Skeletal muscle satellite cell (primary cell): ENCODE data around the gene DOCK3.

ENCODE experiments used
- H3K27me3 ChIP-seq: 2 replicates; pipeline ENCODE4 v1.7.0; 2013; ENCODE audit warnings: low read length; ENCODE audit not compliant: control insufficient read depth, insufficient read depth
- H3K36me3 ChIP-seq: 2 replicates; pipeline ENCODE4 v1.7.0; 2013; ENCODE audit warnings: mild to moderate bottlenecking, control low read depth, low read length; ENCODE audit not compliant: insufficient read depth
- H3K4me1 ChIP-seq: 2 replicates; pipeline ENCODE4 v1.7.0; 2013; ENCODE audit warnings: low read length; ENCODE audit not compliant: control insufficient read depth, insufficient read depth
- H3K4me2 ChIP-seq: 2 replicates; pipeline ENCODE4 v1.7.0; 2013; ENCODE audit warnings: mild to moderate bottlenecking, low read length
- H3K4me3 ChIP-seq: 2 replicates; pipeline ENCODE4 v1.7.0; 2013; ENCODE audit warnings: low read length
- H3K9ac ChIP-seq: 2 replicates; pipeline ENCODE4 v1.7.0; 2013; ENCODE audit warnings: mild to moderate bottlenecking, low read depth, low read length, moderate library complexity
- H3K9me3 ChIP-seq: replicated peaks from 2 replicates; pipeline ENCODE4 v1.7.0; 2013; ENCODE audit warnings: mild to moderate bottlenecking, control low read depth, low read length

DOCK3 gene

DNA sequence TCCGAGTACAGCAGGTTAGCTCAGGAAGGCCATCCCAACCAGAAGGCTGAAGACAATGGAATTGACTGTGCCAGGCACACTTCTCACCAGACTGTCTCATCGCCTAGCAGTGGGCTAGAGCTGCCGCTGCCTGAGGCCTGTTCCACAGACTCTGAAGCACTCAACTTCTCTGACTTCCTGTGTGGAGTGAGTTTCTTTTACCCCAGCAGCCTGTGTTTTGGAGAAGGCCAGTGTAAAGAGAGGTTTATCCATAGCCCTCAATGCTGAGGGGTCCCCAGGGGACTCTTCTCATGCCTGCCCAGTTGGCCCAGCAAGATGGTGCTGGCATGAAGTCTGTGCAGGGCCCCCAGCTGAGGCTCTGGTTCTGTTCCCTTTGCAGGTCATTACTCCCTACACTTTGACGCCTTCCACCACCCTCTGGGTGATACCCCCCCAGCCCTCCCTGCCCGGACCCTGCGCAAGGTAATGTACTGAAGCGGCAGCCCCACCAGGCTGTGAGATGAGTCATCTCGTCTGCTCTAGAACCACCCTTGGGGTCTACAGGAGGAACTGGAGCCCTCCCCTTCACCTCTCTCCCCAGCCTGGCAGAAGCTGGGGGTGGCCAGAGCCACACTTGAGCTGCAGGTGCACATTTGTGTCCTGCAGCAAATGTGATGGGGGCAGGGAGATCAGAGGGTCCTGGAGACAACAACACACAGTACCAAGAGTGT is 705.2 kb downstream of the DOCK3 start:
- Histone ChIP-seq H3K36me3 (no peaks in the 10 kb centered on the region), H3K4me1 (peaks cover 8% of the 10 kb centered on the region), H3K9me3 (no peaks in the 10 kb centered on the region), H3K27me3 (no peaks in the 10 kb centered on the region), H3K4me3 (no peak overlapping the region), H3K4me2 (no peak overlapping the region), H3K9ac (no peak overlapping the region)

DNA sequence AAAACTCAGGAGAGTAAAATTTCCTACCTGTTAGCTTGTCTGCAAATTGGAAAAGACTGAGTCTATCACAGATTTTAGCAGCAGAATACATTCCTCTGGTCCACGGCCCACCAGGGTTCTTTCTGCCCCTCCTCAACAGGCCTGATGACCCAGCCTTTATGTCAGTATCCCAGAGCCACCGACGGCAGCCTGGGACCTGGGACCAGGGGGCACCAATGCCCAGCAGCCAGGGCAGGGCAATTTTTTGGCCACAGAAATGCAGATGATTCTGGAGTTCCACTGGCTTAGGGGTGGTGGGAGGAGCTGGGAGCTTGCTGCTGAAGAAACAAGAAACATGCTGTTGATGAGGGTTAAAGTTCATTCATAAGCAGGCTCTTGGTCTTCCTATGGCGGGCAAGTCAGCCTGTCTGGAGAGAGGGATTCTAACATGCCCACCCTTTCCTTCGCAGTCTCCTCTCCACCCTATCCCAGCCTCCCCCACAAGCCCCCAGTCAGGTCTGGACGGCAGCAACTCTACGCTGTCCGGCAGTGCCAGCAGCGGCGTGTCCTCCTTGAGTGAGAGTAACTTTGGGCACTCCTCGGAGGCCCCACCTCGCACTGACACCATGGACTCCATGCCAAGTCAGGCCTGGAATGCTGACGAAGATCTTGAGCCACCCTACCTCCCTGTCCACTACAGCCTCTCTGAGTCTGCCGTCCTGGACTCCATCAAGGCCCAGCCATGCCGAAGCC is 706.0 kb downstream of the DOCK3 start:
- H3K9ac ChIP-seq: no peak overlapping the region
- no peaks in the 10 kb centered on the region for H3K36me3 ChIP-seq
- no peak overlapping the region for H3K4me2 ChIP-seq
- H3K4me1 ChIP-seq: peaks cover 8% of the 10 kb centered on the region
- H3K27me3 ChIP-seq: no peaks in the 10 kb centered on the region
- no peaks in the 10 kb centered on the region for H3K9me3 ChIP-seq
- H3K4me3 ChIP-seq: no peak overlapping the region

DNA sequence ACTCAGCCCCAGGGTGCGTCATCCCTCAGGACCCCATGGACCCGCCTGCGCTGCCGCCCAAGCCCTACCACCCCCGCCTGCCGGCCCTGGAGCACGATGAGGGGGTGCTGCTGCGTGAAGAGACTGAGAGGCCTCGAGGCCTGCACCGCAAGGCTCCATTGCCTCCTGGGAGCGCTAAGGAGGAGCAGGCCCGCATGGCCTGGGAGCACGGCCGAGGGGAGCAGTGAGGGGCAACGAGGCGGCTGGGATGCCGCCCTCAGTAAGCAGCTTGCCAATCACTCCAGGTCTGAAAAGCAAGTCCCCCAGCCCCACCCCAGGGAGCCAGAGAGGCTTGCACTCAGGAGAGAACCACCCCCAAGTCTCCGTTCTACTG is 706.6 kb downstream of the DOCK3 start:
- H3K4me2 ChIP-seq: no peak overlapping the region

DNA sequence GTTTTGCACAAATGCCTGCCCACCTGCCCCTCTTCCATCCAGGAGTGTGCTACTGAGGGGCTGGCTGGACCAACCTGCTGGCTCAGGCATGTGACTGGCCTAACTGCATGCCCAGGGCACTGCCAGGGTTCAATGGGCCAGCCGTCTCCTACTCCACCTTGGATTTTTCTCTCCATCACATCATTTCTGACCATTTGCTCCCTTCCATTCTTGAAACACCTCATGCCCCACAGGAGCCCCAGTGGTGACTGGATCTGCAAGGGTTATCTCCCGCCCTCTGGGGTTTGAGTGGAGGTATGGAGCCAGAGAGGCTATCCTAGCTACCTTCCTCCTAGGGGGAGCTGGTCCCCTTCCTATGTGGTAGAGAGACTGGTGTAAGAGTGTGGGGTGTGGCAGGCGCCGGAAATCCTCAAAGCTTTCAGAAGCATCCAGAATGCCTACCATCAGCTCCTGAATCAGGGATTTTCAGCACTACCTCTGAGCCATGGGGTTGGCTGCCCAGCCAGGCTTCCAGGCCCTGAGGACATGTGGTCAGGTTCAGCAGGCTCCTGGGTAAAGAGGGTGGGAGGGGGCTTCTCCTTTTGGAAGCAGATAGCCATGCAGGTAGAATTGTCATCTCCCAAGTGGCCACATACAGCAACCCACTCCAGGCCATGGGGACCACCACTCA is 707.5 kb downstream of the DOCK3 start:
- no peak overlapping the region for H3K9ac ChIP-seq
- H3K4me1 ChIP-seq: peaks cover 20% of the 10 kb centered on the region
- H3K4me3 ChIP-seq: no peak overlapping the region

More for the DNA sequence above, 706.6 kb downstream of the DOCK3 start:
- no peaks in the 10 kb centered on the region for H3K27me3 ChIP-seq
- peaks cover 13% of the 10 kb centered on the region for H3K4me1 ChIP-seq
- no peaks in the 10 kb centered on the region for H3K36me3 ChIP-seq
- H3K4me3 ChIP-seq: no peak overlapping the region
- H3K9me3 ChIP-seq: no peaks in the 10 kb centered on the region
- no peak overlapping the region for H3K9ac ChIP-seq

DNA sequence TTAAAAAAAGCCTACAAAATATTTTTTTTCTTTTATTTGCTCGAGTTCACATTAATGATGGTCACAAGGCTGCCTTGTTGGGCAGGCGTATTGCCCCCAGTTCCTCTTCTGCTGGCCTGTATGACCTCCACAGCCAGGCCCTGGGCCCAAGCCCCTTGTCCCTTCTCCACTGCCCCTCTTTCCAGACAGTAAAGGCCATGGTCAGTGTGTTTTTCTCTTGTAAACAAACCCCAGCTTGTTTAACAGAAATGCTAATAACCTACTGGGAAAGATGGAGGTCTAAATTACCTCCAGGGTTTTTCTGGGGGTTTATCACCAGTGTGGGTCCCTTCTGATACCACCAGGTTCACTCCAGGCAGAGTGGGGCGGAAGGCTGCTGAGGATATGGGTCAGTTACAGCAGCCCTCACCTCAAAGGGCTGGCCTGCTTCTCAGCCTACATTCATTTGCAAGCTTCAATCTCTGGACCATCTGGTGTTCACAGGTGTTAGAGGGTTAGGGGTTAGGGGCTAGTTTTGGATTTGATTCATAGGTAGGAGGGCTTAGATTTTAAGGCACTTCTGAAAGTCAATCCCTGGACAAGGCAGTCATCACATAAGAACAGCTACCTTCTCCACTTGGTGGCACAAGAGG is 708.3 kb downstream of the DOCK3 start:
- Histone ChIP-seq H3K4me3 (no peak overlapping the region), H3K9ac (peak overlapping the region; percentile 5), H3K36me3 (peaks cover 8% of the 10 kb centered on the region), H3K9me3 (no peaks in the 10 kb centered on the region), H3K27me3 (no peaks in the 10 kb centered on the region), H3K4me2 (peak overlapping the region; percentile 83), H3K4me1 (peaks cover 28% of the 10 kb centered on the region)

More for the DNA sequence above, 707.5 kb downstream of the DOCK3 start:
- Histone ChIP-seq H3K4me2 (no peak overlapping the region), H3K36me3 (no peaks in the 10 kb centered on the region), H3K9me3 (no peaks in the 10 kb centered on the region), H3K27me3 (no peaks in the 10 kb centered on the region)

DNA sequence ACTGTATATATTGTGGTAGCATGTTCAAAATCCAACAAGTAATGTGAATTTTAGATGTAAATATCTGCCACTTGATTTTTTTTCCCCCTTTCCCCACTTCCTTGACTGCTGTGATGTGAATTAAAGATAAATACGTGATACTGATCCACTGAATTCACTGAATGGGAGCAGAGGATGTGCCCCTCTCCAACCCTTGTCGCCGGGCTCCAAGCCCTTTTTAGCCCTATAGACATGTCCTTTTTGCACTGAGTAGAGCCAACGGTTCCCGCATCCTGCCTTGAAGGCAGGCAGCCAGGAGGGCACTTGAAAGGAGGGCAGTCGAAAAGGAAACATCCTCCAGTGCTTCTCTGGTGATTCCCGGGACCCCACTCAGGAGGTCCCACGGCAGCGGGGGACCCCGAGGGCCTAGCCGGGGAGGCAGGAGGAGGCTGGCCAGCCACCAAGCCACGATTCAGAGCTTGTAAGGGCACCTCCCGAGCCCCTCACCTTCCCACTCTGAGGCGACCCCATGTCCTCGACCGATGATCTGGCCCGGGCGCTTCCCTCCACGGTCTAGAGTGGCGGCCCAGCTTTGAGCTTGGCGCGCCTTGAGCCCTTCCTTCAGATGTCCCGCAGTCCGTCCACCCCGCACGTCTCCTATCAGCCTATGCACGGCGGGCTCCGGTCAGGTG is 709.5 kb downstream of the DOCK3 start:
- H3K36me3 ChIP-seq: peaks cover 19% of the 10 kb centered on the region
- H3K4me2 ChIP-seq: peak overlapping the region; percentile 83
- no peaks in the 10 kb centered on the region for H3K9me3 ChIP-seq
- no peaks in the 10 kb centered on the region for H3K27me3 ChIP-seq
- H3K4me3 ChIP-seq: peak overlapping the region; percentile 99
- peaks cover 32% of the 10 kb centered on the region for H3K4me1 ChIP-seq
- H3K9ac ChIP-seq: peak overlapping the region; percentile 100

DNA sequence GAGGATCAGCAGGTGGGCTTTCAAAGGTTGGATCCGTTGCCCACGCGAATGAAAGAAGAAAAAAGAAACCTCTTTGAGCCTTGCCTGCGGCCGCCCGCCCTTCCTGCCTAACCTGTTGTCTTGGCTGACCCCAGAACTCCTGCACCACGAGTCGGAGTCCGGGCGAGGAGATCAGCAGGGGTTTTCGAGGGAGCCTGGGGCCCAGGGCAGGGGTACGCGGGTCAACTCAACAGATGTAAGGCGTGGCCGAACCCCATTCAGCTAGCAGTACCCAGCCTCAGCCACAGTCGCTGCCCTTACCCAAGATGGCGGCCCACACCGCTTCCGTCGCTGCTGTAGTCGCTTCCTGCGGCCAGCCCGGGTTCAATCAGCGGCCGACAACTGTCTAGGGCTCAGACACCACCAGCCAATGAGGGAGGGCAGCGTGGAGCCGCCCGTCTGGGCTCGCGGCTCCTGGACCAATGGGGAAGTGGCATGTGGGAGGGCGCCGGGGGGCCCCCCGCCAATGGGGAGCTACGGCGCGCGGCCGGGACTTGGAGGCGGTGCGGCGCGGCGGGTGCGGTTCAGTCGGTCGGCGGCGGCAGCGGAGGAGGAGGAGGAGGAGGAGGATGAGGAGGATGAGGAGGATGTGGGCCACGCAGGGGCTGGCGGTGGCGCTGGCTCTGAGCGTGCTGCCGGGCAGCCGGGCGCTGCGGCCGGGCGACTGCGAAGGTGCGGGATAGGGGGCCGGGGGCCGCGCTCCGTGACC is 710.2 kb downstream of the DOCK3 start, which contains the start of gene MANF:
MANF (plus strand) TSS at position 566 of the 748 bp plus-strand sequence; CDS start at position 618, 52 bp downstream.
- H3K9ac ChIP-seq: peak within 1 kb of the TSS; percentile 100
- H3K36me3 ChIP-seq: peaks cover 25% of the 10 kb centered on the region
- H3K9me3 ChIP-seq: no peaks in the 10 kb centered on the region
- peaks cover 36% of the 10 kb centered on the region for H3K4me1 ChIP-seq
- H3K4me2 ChIP-seq: peak within 1 kb of the TSS; percentile 99
- no peaks in the 10 kb centered on the region for H3K27me3 ChIP-seq
- H3K4me3 ChIP-seq: peak within 1 kb of the TSS; percentile 99

DNA sequence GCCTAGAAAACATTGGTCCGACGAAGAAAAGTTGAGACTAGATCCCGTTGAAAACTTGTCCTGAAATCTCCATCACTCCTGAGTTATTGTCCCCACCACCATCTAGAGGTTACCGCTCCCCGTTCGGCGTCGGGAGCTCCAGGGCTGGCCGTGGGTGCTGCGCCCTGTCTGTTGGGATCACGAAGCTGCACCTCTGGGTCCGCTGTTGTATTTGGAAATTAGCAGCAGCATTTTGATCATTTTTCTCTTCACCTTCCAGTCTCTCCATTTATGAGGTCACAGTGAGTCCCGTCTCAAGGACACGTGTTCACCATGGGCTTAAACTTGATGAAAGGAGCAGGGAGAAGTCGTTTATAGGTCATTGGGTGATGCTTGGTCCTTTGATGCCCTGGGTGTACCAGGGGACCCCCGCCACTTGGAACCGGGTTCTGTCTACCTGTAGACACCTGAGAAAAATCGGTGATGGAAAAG is 710.9 kb downstream of the DOCK3 start:
- Histone ChIP-seq H3K27me3 (no peaks in the 10 kb centered on the region), H3K36me3 (peaks cover 32% of the 10 kb centered on the region), H3K4me1 (peaks cover 39% of the 10 kb centered on the region), H3K4me2 (peak overlapping the region; percentile 99), H3K9me3 (no peaks in the 10 kb centered on the region), H3K9ac (peak overlapping the region; percentile 89), H3K4me3 (peak overlapping the region; percentile 99)

DNA sequence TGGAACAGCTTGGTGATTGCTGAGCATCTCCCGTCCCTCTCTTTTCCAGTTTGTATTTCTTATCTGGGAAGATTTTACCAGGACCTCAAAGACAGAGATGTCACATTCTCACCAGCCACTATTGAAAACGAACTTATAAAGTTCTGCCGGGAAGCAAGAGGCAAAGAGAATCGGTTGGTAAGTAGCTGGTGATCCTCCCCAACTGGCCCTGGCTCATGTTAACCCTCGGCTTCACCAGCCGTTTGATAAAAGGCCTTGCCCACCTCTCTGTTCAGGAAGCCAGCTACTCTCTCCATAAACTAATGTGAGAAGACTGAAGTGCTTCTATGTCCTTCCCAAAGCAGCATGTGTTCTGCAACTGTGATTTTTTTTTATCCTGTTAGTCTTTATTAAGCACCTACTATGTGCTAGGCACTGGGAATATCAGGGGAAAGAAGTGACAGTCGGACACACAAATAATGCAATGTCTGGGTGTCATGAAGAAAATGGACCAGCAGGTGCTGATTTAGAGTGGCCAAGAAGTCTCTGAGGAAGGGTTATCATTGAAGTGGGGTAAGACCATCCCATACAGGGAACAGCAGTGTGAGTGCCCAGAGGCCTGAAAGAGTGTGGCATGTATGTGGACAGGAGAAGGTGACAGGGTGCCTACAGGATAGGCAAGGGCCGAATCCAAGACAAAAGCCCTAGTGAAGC is 711.6 kb downstream of the DOCK3 start:
- H3K9ac ChIP-seq: peak overlapping the region; percentile 89
- peaks cover 41% of the 10 kb centered on the region for H3K4me1 ChIP-seq

DNA sequence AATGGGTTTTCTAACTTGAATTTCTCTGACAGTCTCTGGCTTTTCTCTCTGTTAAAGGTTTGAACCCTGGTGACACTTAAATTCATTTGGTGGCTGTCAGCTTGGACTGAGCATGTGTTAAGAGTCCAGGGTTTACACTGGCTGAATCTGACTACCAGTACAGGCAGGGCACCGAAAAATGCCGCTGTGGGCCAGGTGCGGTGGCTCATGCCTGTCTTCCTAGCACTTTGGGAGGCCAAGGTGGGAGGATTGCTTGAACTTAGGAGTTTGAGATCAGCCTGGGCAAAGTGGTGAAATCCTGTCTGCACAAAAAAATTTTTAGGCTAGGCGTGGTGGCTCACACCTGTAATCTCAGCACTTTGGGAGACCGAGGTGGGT is 712.1 kb downstream of the DOCK3 start:
- peak overlapping the region; percentile 99 for H3K4me2 ChIP-seq
- no peaks in the 10 kb centered on the region for H3K27me3 ChIP-seq
- peaks cover 42% of the 10 kb centered on the region for H3K4me1 ChIP-seq
- H3K9me3 ChIP-seq: no peaks in the 10 kb centered on the region
- H3K9ac ChIP-seq: peak overlapping the region; percentile 89
- peak overlapping the region; percentile 99 for H3K4me3 ChIP-seq
- H3K36me3 ChIP-seq: peaks cover 32% of the 10 kb centered on the region

More for the DNA sequence above, 711.6 kb downstream of the DOCK3 start:
- Histone ChIP-seq H3K4me3 (peak overlapping the region; percentile 99), H3K36me3 (peaks cover 32% of the 10 kb centered on the region), H3K4me2 (peak overlapping the region; percentile 99), H3K27me3 (no peaks in the 10 kb centered on the region), H3K9me3 (no peaks in the 10 kb centered on the region)
